Colonic mucosa (tissue), 4 donors: ENCODE measurements around the gene POU3F1. TPM values are rescaled to one million over a fixed set of nuclear protein-coding genes. Genes with fewer than 3 reads are reported as not detected.

Experiments
- DNase-seq: peaks from one replicate; pipeline ENCODE4 v3.0.0-alpha.2; 2020
- H3K27ac ChIP-seq: fragments of 200-600 bp; one replicate; pipeline ENCODE4 v1.8.0; 2021
- H3K27me3 ChIP-seq: fragments of 200-600 bp; one replicate; pipeline ENCODE4 v1.8.0; 2021
- H3K36me3 ChIP-seq: fragments of 200-600 bp; one replicate; pipeline ENCODE4 v1.8.0; 2021
- H3K4me1 ChIP-seq: fragments of 200-600 bp; one replicate; pipeline ENCODE4 v1.8.0; 2021; ENCODE audit warnings: mild to moderate bottlenecking
- H3K4me3 ChIP-seq: fragments of 200-600 bp; one replicate; pipeline ENCODE4 v1.8.0; 2021
- H3K9ac ChIP-seq, 2 donors: one replicate each; pipeline ENCODE4 v1.7.0; 2013; ENCODE audit warnings: control low read depth in 2 of 2, low read depth in 2 of 2, low read length in 2 of 2
- H3K9me3 ChIP-seq: fragments of 200-600 bp; one replicate; pipeline ENCODE4 v1.8.0; 2021
- CTCF ChIP-seq: fragments of 200-600 bp; IDR thresholded peaks from one replicate; pipeline ENCODE4 v1.8.0; 2022; ENCODE audit warnings: antibody characterized with exemption, mild to moderate bottlenecking
- intact Hi-C: fragments of 100-400 bp; cut with DNase I; formaldehyde crosslinking; loops from one replicate; pipeline ENCODE4 v1.14.1; 2022
- total RNA-seq, 2 donors: library from RNA; stranded (reverse); fragmentation: NEBNext Ultra II Directional in 1 of 2; extraction: Animal tissue kit (Norgen Biotek cat#: 25700) in 1 of 2; gene quantifications; one replicate each; pipeline ENCODE4 v1.2.1, GENCODE V29; 2021
- donor health status: healthy.
- donor health status: DM: no; HTN: no; CAD: no.
- donor health status: DM: no; HTN: no; CAD: no.

The POU3F1 gene
- total RNA-seq, 2 donors from 2014 or later: not detected

- Histone ChIP-seq H3K9me3 (no peaks in the 10 kb centered on the region), H3K36me3 (no peaks in the 10 kb centered on the region), H3K9ac (no peak overlapping the region), H3K4me1 (no peaks in the 10 kb centered on the region), H3K27me3 (no peaks in the 10 kb centered on the region), H3K4me3 (no peak overlapping the region), H3K27ac (no peak overlapping the region)
- DNase-seq: no peak
- no peak for TF ChIP-seq CTCF
- intact Hi-C loops: no loop called here
Observed at GRCh38 chr1:38074302-38074677, 27.7 kb upstream of the POU3F1 start.

GRCh38 chr1:38073534-38074301, 27.1 kb upstream of the POU3F1 start:
- H3K4me1 ChIP-seq: no peaks in the 10 kb centered on the region

GRCh38 chr1:38072858-38073257, 26.3 kb upstream of the POU3F1 start:
- TF ChIP-seq CTCF: no peak
- H3K9ac ChIP-seq: no peak overlapping the region
- DNase-seq: no peak
- H3K4me3 ChIP-seq: no peak overlapping the region
- H3K27me3 ChIP-seq: no peaks in the 10 kb centered on the region
- H3K36me3 ChIP-seq: no peaks in the 10 kb centered on the region
- intact Hi-C loops: no loop called here
- H3K4me1 ChIP-seq: no peaks in the 10 kb centered on the region
- H3K27ac ChIP-seq: no peak overlapping the region
- no peaks in the 10 kb centered on the region for H3K9me3 ChIP-seq

More at GRCh38 chr1:38073534-38074301, 27.1 kb upstream of the POU3F1 start:
- intact Hi-C loops: no loop called here
- Histone ChIP-seq H3K27me3 (no peaks in the 10 kb centered on the region), H3K9me3 (no peaks in the 10 kb centered on the region), H3K9ac (no peak overlapping the region), H3K36me3 (no peaks in the 10 kb centered on the region), H3K27ac (no peak overlapping the region), H3K4me3 (no peak overlapping the region)
- DNase-seq: no peak
- TF ChIP-seq CTCF: no peak

- Histone ChIP-seq H3K9me3 (no peaks in the 10 kb centered on the region), H3K27me3 (no peaks in the 10 kb centered on the region), H3K9ac (no peak overlapping the region), H3K4me3 (no peak overlapping the region), H3K36me3 (no peaks in the 10 kb centered on the region), H3K27ac (no peak overlapping the region), H3K4me1 (no peaks in the 10 kb centered on the region)
- intact Hi-C loops: no loop called here
- DNase-seq: no peak
- TF ChIP-seq CTCF: no peak
Observed at GRCh38 chr1:38071312-38072256, 25.0 kb upstream of the POU3F1 start.

GRCh38 chr1:38068980-38069340, 22.4 kb upstream of the POU3F1 start:
- no peak overlapping the region for H3K4me3 ChIP-seq
- no peak overlapping the region for H3K9ac ChIP-seq
- H3K36me3 ChIP-seq: no peaks in the 10 kb centered on the region
- no peaks in the 10 kb centered on the region for H3K4me1 ChIP-seq
- intact Hi-C loops: no loop called here
- no peaks in the 10 kb centered on the region for H3K9me3 ChIP-seq
- no peak overlapping the region for H3K27ac ChIP-seq
- no peak for DNase-seq
- H3K27me3 ChIP-seq: no peaks in the 10 kb centered on the region
- no peak for TF ChIP-seq CTCF
